MM.1S (cell line): Measurements from ENCODE around the gene ZNF502.

Experiments used
- DNase-seq: peaks from one replicate; pipeline ENCODE4 v3.0.0-alpha.2; 2015
- H2AFZ ChIP-seq: fragments of 300-600 bp; sonication (generic); 2 replicates; pipeline ENCODE4 v1.6.0; 2016; ENCODE audit warnings: antibody characterized with exemption, low read length
- H3F3A ChIP-seq: fragments of 300-600 bp; sonication (generic); 2 replicates; pipeline ENCODE4 v1.6.1; 2016; ENCODE audit warnings: mild to moderate bottlenecking, antibody characterized with exemption, low read length, moderate library complexity, mixed read lengths; ENCODE audit not compliant: insufficient read depth
- H3K27ac ChIP-seq: fragments of 300-600 bp; sonication (generic); 2 replicates; pipeline ENCODE4 v1.5.1; 2016; ENCODE audit warnings: mild to moderate bottlenecking, low read length
- H3K27me3 ChIP-seq: fragments of 300-600 bp; sonication (generic); replicated peaks from 2 replicates; pipeline ENCODE4 v1.6.0; 2016; ENCODE audit warnings: low read length; ENCODE audit not compliant: insufficient read depth
- H3K36me3 ChIP-seq: fragments of 300-600 bp; sonication (generic); replicated peaks from 2 replicates; pipeline ENCODE4 v1.6.1; 2016; ENCODE audit warnings: mild to moderate bottlenecking, low read length, mixed read lengths; ENCODE audit not compliant: insufficient read depth
- H3K4me1 ChIP-seq: fragments of 300-600 bp; sonication (generic); 2 replicates; pipeline ENCODE4 v1.6.1; 2016; ENCODE audit warnings: low read length, mixed read lengths
- H3K4me2 ChIP-seq: fragments of 300-600 bp; sonication (generic); 2 replicates; pipeline ENCODE4 v1.6.0; 2016; ENCODE audit warnings: low read depth, low read length
- H3K4me3 ChIP-seq: fragments of 300-600 bp; sonication (generic); 2 replicates; pipeline ENCODE4 v1.5.1; 2016; ENCODE audit warnings: low read length, mixed read lengths
- H3K79me2 ChIP-seq: fragments of 300-600 bp; sonication (generic); 2 replicates; pipeline ENCODE4 v1.6.1; 2016; ENCODE audit warnings: mixed run types, low read length, mixed read lengths
- H3K9ac ChIP-seq: fragments of 300-600 bp; sonication (generic); 2 replicates; pipeline ENCODE4 v1.6.1; 2016; ENCODE audit warnings: low read length, mixed read lengths
- H3K9me2 ChIP-seq: fragments of 300-600 bp; sonication (generic); replicated peaks from 2 replicates; pipeline ENCODE4 v1.6.1; 2016; ENCODE audit warnings: mild to moderate bottlenecking, low read length, mixed read lengths; ENCODE audit not compliant: insufficient read depth
- H3K9me3 ChIP-seq: fragments of 300-600 bp; sonication (generic); replicated peaks from 2 replicates; pipeline ENCODE4 v1.6.1; 2016; ENCODE audit warnings: mild to moderate bottlenecking, low read length, mixed read lengths; ENCODE audit not compliant: insufficient read depth
- H4K20me1 ChIP-seq: fragments of 300-600 bp; sonication (generic); 2 replicates; pipeline ENCODE4 v1.6.1; 2016; ENCODE audit warnings: mild to moderate bottlenecking, low read length, moderate library complexity, mixed read lengths; ENCODE audit not compliant: insufficient read depth
- CTCF ChIP-seq: fragments of 300-600 bp; sonication (generic); IDR thresholded peaks from 2 replicates; pipeline ENCODE4 v1.5.1; 2016; ENCODE audit warnings: antibody characterized with exemption, low read length, mixed read lengths
- EZH2 ChIP-seq: fragments of 300-600 bp; sonication (generic); optimal IDR thresholded peaks from 2 replicates; pipeline ENCODE3; 2017; ENCODE audit warnings: low read depth, mild to moderate bottlenecking, antibody characterized with exemption, low read length, mixed read lengths
- EZH2phosphoT487 ChIP-seq: fragments of 300-600 bp; sonication (generic); IDR thresholded peaks from 2 replicates; pipeline ENCODE4 v1.6.1; 2018; ENCODE audit warnings: antibody characterized with exemption, low read length

Gene ZNF502

GRCh38 chr3:44680921-44681455 is 31.5 kb upstream of the ZNF502 start:
- no peak for DNase-seq

GRCh38 chr3:44682182-44682896 is 30.1 kb upstream of the ZNF502 start:
- H3K4me1 ChIP-seq = peaks cover 3% of the 10 kb centered on the region; the same call in 1 of the 2 replicates
- H3K4me2 ChIP-seq = no peak overlapping the region
- no peaks in the 10 kb centered on the region for H3K9me3 ChIP-seq
- no peaks in the 10 kb centered on the region for H3K9me2 ChIP-seq
- H3K27me3 ChIP-seq = no peaks in the 10 kb centered on the region
- no peak overlapping the region for H3K27ac ChIP-seq
- no peak for TF ChIP-seq EZH2phosphoT487
- TF ChIP-seq EZH2 = no peak
- TF ChIP-seq CTCF = no peak
- no peaks in the 10 kb centered on the region for H3K36me3 ChIP-seq
- no peak overlapping the region for H3K9ac ChIP-seq
- no peak overlapping the region for H2AFZ ChIP-seq
- no peaks in the 10 kb centered on the region for H3F3A ChIP-seq
- H4K20me1 ChIP-seq = no peaks in the 10 kb centered on the region
- DNase-seq = no peak
- no peaks in the 10 kb centered on the region for H3K79me2 ChIP-seq
- H3K4me3 ChIP-seq = no peak overlapping the region

More at GRCh38 chr3:44680921-44681455, 31.5 kb upstream of the ZNF502 start:
- no peaks in the 10 kb centered on the region for H3K9me3 ChIP-seq
- no peaks in the 10 kb centered on the region for H3K36me3 ChIP-seq
- no peak overlapping the region for H3K9ac ChIP-seq
- H3K27ac ChIP-seq = no peak overlapping the region
- no peak overlapping the region for H3K4me3 ChIP-seq
- H3K27me3 ChIP-seq = no peaks in the 10 kb centered on the region
- H3F3A ChIP-seq = no peaks in the 10 kb centered on the region
- TF ChIP-seq CTCF (no peak), EZH2phosphoT487 (no peak), EZH2 (no peak)
- H2AFZ ChIP-seq = no peak overlapping the region
- no peaks in the 10 kb centered on the region for H3K79me2 ChIP-seq
- H3K4me1 ChIP-seq = peaks cover 3% of the 10 kb centered on the region; the same call in 1 of the 2 replicates
- H3K4me2 ChIP-seq = no peak overlapping the region
- H3K9me2 ChIP-seq = no peaks in the 10 kb centered on the region
- no peaks in the 10 kb centered on the region for H4K20me1 ChIP-seq

- Histone ChIP-seq H3F3A (no peaks in the 10 kb centered on the region), H4K20me1 (no peaks in the 10 kb centered on the region), H3K4me1 (peaks cover 3% of the 10 kb centered on the region; the same call in 1 of the 2 replicates), H3K9me3 (no peaks in the 10 kb centered on the region), H3K9me2 (no peaks in the 10 kb centered on the region), H3K79me2 (no peaks in the 10 kb centered on the region), H3K4me2 (peak overlapping the region; percentile 70), H3K36me3 (no peaks in the 10 kb centered on the region), H3K9ac (peak overlapping the region; percentile 80), H3K27ac (peak overlapping the region; percentile 41; the same call in 1 of the 2 replicates), H2AFZ (peak overlapping the region; percentile 95), H3K4me3 (peak overlapping the region; percentile 81), H3K27me3 (no peaks in the 10 kb centered on the region)
- DNase-seq = peak; percentile 92
- TF ChIP-seq EZH2phosphoT487 (no peak), EZH2 (no peak), CTCF (no peak)
These were observed 27.2 kb upstream of the ZNF502 start for GRCh38 chr3:44685128-44685800.
